22Rv1 (cell line): ENCODE measurements around the gene KIF26A.

Experiments
- ZFX ChIP-seq: fragments of 450-650 bp; IDR thresholded peaks from 2 replicates; pipeline ENCODE4 v1.6.1; 2017; ENCODE audit warnings: antibody characterized with exemption, borderline replicate concordance
- TF ChIP-seq, protein P1 (sequence below): fragments of 450-650 bp; IDR thresholded peaks from 2 replicates; pipeline ENCODE4 v1.5.1; 2017; ENCODE audit warnings: mild to moderate bottlenecking

- TF ChIP-seq, protein P1, sequence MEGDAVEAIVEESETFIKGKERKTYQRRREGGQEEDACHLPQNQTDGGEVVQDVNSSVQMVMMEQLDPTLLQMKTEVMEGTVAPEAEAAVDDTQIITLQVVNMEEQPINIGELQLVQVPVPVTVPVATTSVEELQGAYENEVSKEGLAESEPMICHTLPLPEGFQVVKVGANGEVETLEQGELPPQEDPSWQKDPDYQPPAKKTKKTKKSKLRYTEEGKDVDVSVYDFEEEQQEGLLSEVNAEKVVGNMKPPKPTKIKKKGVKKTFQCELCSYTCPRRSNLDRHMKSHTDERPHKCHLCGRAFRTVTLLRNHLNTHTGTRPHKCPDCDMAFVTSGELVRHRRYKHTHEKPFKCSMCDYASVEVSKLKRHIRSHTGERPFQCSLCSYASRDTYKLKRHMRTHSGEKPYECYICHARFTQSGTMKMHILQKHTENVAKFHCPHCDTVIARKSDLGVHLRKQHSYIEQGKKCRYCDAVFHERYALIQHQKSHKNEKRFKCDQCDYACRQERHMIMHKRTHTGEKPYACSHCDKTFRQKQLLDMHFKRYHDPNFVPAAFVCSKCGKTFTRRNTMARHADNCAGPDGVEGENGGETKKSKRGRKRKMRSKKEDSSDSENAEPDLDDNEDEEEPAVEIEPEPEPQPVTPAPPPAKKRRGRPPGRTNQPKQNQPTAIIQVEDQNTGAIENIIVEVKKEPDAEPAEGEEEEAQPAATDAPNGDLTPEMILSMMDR: no peak
- TF ChIP-seq ZFX: no peak
Observed at GRCh38 chr14:104180561-104181165, 42.3 kb downstream of the KIF26A start.
